HepG2 (cell line): ENCODE measurements around the gene ZFYVE28.

Source experiments
- CHD2 ChIP-seq: IDR thresholded peaks from 2 replicates; pipeline ENCODE4 v1.6.1; 2011; ENCODE audit warnings: low read depth, low read length, improper control_type of control experiment
- HMGXB4 ChIP-seq, 2 experiments: sonication (generic) in 1 of 2; formaldehyde crosslinking in 1 of 2; IDR thresholded peaks; 2 replicates each; pipeline versions ENCODE4 v1.4.0 to v1.6.1; 2018 to 2020; ENCODE audit warnings: missing genetic modification reagents in 2 of 2, borderline replicate concordance in 1 of 2, low read depth in 1 of 2, mild to moderate bottlenecking in 1 of 2, missing biosample characterization in 1 of 2
- ZNF263 ChIP-seq: sonication (generic); formaldehyde crosslinking; IDR thresholded peaks from 2 replicates; pipeline ENCODE4 v1.4.0; 2020; ENCODE audit warnings: missing genetic modification reagents
- TF ChIP-seq, protein P1 (sequence below): sonication (generic); formaldehyde crosslinking; IDR thresholded peaks from 2 replicates; pipeline ENCODE4 v1.5.0; 2020; ENCODE audit warnings: mild to moderate bottlenecking, missing genetic modification reagents, moderate library complexity

DNA sequence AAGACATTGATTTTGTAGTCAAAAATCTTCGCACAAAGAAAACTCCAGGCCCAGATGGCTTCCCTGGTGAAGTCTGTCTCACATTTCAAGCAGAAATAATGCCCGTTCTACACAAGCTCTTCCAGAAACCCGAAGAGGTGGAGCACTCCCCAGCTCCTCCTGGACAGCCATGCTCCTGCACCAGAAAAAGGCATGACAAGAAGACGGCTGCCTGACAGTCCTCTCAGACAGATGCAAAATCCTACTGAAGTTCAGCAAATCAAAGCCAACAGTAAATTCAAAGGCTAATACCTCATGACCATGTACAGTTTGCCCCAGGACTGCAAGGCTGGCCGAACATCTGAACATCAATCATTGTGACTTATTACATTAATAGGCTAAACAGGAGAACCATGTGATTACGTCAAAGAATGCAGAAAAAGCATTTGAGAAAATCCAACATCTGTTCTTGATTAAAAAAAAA is 125.8 kb downstream of the ZFYVE28 start:
- TF ChIP-seq HMGXB4 (CRISPR knock-in tag; IDR thresholded peaks at IDR 0.05; ENCODE audit: borderline replicate concordance in 1 of 2, low read depth in 1 of 2) (no peak), ZNF263 (CRISPR knock-in tag) (peak; percentile 54; the same call in 1 of the 2 replicates), CHD2 (no peak)
- TF ChIP-seq, protein P1, sequence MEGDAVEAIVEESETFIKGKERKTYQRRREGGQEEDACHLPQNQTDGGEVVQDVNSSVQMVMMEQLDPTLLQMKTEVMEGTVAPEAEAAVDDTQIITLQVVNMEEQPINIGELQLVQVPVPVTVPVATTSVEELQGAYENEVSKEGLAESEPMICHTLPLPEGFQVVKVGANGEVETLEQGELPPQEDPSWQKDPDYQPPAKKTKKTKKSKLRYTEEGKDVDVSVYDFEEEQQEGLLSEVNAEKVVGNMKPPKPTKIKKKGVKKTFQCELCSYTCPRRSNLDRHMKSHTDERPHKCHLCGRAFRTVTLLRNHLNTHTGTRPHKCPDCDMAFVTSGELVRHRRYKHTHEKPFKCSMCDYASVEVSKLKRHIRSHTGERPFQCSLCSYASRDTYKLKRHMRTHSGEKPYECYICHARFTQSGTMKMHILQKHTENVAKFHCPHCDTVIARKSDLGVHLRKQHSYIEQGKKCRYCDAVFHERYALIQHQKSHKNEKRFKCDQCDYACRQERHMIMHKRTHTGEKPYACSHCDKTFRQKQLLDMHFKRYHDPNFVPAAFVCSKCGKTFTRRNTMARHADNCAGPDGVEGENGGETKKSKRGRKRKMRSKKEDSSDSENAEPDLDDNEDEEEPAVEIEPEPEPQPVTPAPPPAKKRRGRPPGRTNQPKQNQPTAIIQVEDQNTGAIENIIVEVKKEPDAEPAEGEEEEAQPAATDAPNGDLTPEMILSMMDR = no peak
